Testis (tissue), 3 donors: ENCODE results near the gene KRTAP19-8. TPM values are rescaled to one million over a fixed set of nuclear protein-coding genes. Genes with fewer than 3 reads are reported as not detected.

Experiments used
- DNase-seq: peaks from one replicate; pipeline ENCODE4 v3.0.0-alpha.2; 2019
- H3K27ac ChIP-seq, 2 donors: fragments of 200-600 bp; sonication (generic); one replicate each; pipeline ENCODE4 v1.5.1; 2019
- H3K27me3 ChIP-seq: fragments of 200-600 bp; sonication (generic); one replicate; pipeline ENCODE4 v1.5.1; 2019
- H3K36me3 ChIP-seq: fragments of 200-600 bp; sonication (generic); one replicate; pipeline ENCODE4 v1.5.1; 2017; ENCODE audit warnings: low read depth; ENCODE audit errors: missing control alignments
- H3K4me1 ChIP-seq: fragments of 200-600 bp; sonication (generic); one replicate; pipeline ENCODE4 v1.5.1; 2019
- H3K4me3 ChIP-seq, 2 donors: fragments of 200-600 bp; sonication (generic); one replicate each; pipeline ENCODE4 v1.5.1; 2017 to 2019
- H3K9me3 ChIP-seq: fragments of 200-600 bp; sonication (generic); one replicate; pipeline ENCODE4 v1.5.1; 2017
- CTCF ChIP-seq, 3 experiments: fragments of 450-650 bp in 2 of 3; fragments of 200-600 bp in 1 of 3; sonication (generic) in 1 of 3; IDR thresholded peaks; one replicate each; pipeline ENCODE4 v1.5.1; 2016 to 2019; ENCODE audit warnings: antibody characterized with exemption in 3 of 3, mild to moderate bottlenecking in 2 of 3, moderate library complexity in 1 of 3
- POLR2A ChIP-seq: fragments of 450-650 bp; IDR thresholded peaks from one replicate; pipeline ENCODE4 v1.6.1; 2017; ENCODE audit warnings: antibody characterized with exemption, mild to moderate bottlenecking, moderate library complexity
- WGBS, 2 donors: methylation state at CpG; one replicate each; pipeline ENCODE4 v1.1.5; 2018; 5-methylcytosine and 5-hydroxymethylcytosine counted together
- intact Hi-C: fragments of 100-400 bp; cut with DNase I; formaldehyde crosslinking; loops from one replicate; pipeline ENCODE4 v1.15.1; 2023; ENCODE audit warnings: low total_unique reads
- polyA plus RNA-seq: library from polyadenylated mRNA; stranded (reverse); fragments of 350-450 nt; fragmentation: Illumina TruSeq; extraction: RNeasy Lipid Tissue Mini Kit (QIAGEN cat#74804); gene quantifications from one replicate; pipeline ENCODE4 v1.2.3, GENCODE V29; 2014; ENCODE audit warnings: low read depth, low replicate concordance; ENCODE audit not compliant: insufficient read depth
- total RNA-seq, 2 donors: library from RNA; depleted of rRNA; stranded (reverse); fragments of >200 nt; gene quantifications; one replicate each; pipeline ENCODE4 v1.2.3, GENCODE V29; 2016

The KRTAP19-8 gene
- total and polyA plus RNA-seq, 3 donors from 2014 or later = 10.5 TPM; not detected in 2

- Histone ChIP-seq H3K27ac (no peak overlapping the region), H3K36me3 (no peaks in the 10 kb centered on the region), H3K4me3 (no peak overlapping the region), H3K4me1 (no peaks in the 10 kb centered on the region), H3K9me3 (no peaks in the 10 kb centered on the region), H3K27me3 (no peaks in the 10 kb centered on the region)
- WGBS, 2 donors = 84% methylated on average over 1 of the region's 1 CpG
- intact Hi-C loops = no loop called here
- no peak for TF ChIP-seq POLR2A
- TF ChIP-seq CTCF (IDR thresholded peaks at IDR 0.05) = no peak
- no peak for DNase-seq
Observed at GRCh38 chr21:31011412-31011811, 26.9 kb downstream of the KRTAP19-8 start.

DNA sequence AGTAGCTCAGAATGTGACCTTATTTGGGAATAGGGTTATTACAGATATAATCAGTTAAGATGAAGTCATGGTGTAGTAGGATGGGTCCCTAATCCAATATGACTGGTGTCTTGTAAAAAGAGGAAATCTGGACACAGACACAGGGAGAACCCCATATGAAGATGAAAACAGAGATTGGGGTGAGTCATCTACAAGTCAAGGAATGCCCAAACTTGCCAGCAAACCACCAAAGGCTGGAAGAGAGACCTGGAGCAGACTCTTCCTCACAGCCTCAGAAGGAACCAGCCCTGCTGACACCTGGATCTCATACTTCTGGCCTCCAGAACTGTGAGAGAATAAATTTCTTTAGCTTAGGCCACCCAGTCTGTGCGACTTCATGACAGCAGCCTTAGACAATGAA lies 29.9 kb downstream of the KRTAP19-8 start:
- Histone ChIP-seq H3K27me3 (no peaks in the 10 kb centered on the region), H3K4me3 (no peak overlapping the region), H3K36me3 (no peaks in the 10 kb centered on the region), H3K4me1 (no peaks in the 10 kb centered on the region), H3K27ac (no peak overlapping the region), H3K9me3 (no peaks in the 10 kb centered on the region)
- intact Hi-C loops = no loop called here
- no peak for TF ChIP-seq CTCF (IDR thresholded peaks at IDR 0.05)
- no peak for TF ChIP-seq POLR2A
- 64 to 90% methylated on average over 1 of the region's 1 CpG for WGBS, 2 donors
- no peak for DNase-seq

GRCh38 chr21:31005019-31005418 lies 33.3 kb downstream of the KRTAP19-8 start:
- intact Hi-C loops = no loop called here
- H3K36me3 ChIP-seq = no peaks in the 10 kb centered on the region
- H3K27me3 ChIP-seq = no peaks in the 10 kb centered on the region
- H3K27ac ChIP-seq = no peak overlapping the region
- no peaks in the 10 kb centered on the region for H3K9me3 ChIP-seq
- H3K4me1 ChIP-seq = no peaks in the 10 kb centered on the region
- 51 to 62% methylated on average over 5 of the region's 5 CpGs for WGBS, 2 donors
- DNase-seq = no peak
- H3K4me3 ChIP-seq = no peak overlapping the region
- TF ChIP-seq POLR2A (no peak), CTCF (IDR thresholded peaks at IDR 0.05) (no peak)

DNA sequence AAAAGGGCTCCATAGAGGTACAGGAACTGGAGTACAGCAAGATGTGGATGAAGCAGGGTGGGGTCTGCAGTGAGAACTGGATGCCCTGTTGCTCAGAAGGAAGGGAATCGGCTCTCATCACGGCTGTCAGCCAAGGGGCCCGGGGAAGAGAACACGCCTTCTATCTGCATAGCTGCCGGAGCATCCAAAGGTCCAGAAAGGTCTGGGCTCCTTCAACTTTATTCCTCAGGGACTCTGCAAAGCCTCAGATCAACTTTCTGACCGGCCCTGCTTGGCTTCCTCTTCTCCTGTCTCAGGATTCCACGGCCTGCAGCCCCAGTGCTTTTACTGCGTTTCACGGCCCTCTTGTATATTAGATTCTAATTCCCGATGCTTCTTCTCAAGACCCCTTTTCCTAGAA lies 34.8 kb downstream of the KRTAP19-8 start:
- Histone ChIP-seq H3K27me3 (no peaks in the 10 kb centered on the region), H3K27ac (no peak overlapping the region), H3K36me3 (no peaks in the 10 kb centered on the region), H3K9me3 (no peaks in the 10 kb centered on the region), H3K4me1 (no peaks in the 10 kb centered on the region), H3K4me3 (no peak overlapping the region)
- DNase-seq = no peak
- TF ChIP-seq POLR2A (no peak), CTCF (IDR thresholded peaks at IDR 0.05) (no peak)
- intact Hi-C loops = no loop called here
- 75 to 80% methylated on average over 10 of the region's 10 CpGs for WGBS, 2 donors

DNA sequence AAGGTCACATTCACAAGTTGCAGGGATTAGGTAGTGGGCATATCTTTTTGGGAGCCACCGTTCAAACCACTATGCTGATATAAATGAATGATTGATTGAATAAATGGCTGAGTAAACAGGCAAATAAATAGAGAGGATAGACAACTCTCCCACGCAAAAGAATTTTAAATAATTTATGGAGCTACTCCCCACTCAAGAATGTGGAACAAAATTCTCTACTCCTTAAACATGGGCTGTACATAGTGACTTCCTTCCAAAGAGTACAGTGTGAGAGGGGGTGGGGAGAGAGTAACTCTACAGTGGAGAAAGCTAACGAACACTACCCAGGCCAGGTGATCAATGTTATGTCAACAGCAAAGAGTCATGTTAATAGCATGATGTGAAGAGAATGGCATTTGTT lies 40.7 kb downstream of the KRTAP19-8 start:
- no peaks in the 10 kb centered on the region for H3K36me3 ChIP-seq
- DNase-seq = no peak
- intact Hi-C loops = no loop called here
- no peak overlapping the region for H3K27ac ChIP-seq
- no peaks in the 10 kb centered on the region for H3K9me3 ChIP-seq
- no peak overlapping the region for H3K4me3 ChIP-seq
- no peaks in the 10 kb centered on the region for H3K27me3 ChIP-seq
- 51 to 53% methylated on average over 3 of the region's 3 CpGs for WGBS, 2 donors
- no peak for TF ChIP-seq CTCF (IDR thresholded peaks at IDR 0.05)
- no peak for TF ChIP-seq POLR2A
- H3K4me1 ChIP-seq = no peaks in the 10 kb centered on the region
